H9 (cell line): ENCODE data around the gene FEZ2. TPM values are rescaled to one million over a fixed set of nuclear protein-coding genes. Genes with fewer than 3 reads are reported as not detected.

Experiments used
- DNase-seq: peaks from one replicate; pipeline ENCODE4 v3.0.0-alpha.2; 2017
- H2AFZ ChIP-seq: one replicate; pipeline ENCODE4 v1.6.1; 2013; ENCODE audit warnings: mild to moderate bottlenecking, low read length, control low read depth, moderate library complexity
- H2AK5ac ChIP-seq: 2 replicates; pipeline ENCODE4 v1.6.1; 2013; ENCODE audit warnings: low read length, control low read depth, mixed read lengths; ENCODE audit not compliant: insufficient read length
- H2BK120ac ChIP-seq: one replicate; pipeline ENCODE4 v1.6.1; 2013; ENCODE audit warnings: low read depth, mild to moderate bottlenecking, low read length, control low read depth, inconsistent platforms; ENCODE audit not compliant: poor library complexity, severe bottlenecking
- H2BK12ac ChIP-seq: 2 replicates; pipeline ENCODE4 v1.6.1; 2013; ENCODE audit warnings: low read length, control low read depth, mixed read lengths, low read depth; ENCODE audit not compliant: insufficient read length
- H2BK15ac ChIP-seq: 2 replicates; pipeline ENCODE4 v1.6.1; 2013; ENCODE audit warnings: low read depth, low read length, control low read depth
- H2BK20ac ChIP-seq: one replicate; pipeline ENCODE4 v1.6.1; 2013; ENCODE audit warnings: low read depth, mild to moderate bottlenecking, low read length, control low read depth, inconsistent platforms; ENCODE audit not compliant: poor library complexity, severe bottlenecking
- H2BK5ac ChIP-seq: 2 replicates; pipeline ENCODE4 v1.6.1; 2013; ENCODE audit warnings: low read length, control low read depth, mixed read lengths; ENCODE audit not compliant: insufficient read length
- H3K14ac ChIP-seq: 2 replicates; pipeline ENCODE4 v1.6.1; 2013; ENCODE audit warnings: low read length, control low read depth; ENCODE audit not compliant: insufficient read depth
- H3K18ac ChIP-seq: 2 replicates; pipeline ENCODE4 v1.6.1; 2013; ENCODE audit warnings: low read depth, mild to moderate bottlenecking, mixed read lengths, low read length, control low read depth; ENCODE audit not compliant: insufficient read length
- H3K23ac ChIP-seq: 2 replicates; pipeline ENCODE4 v1.6.1; 2013; ENCODE audit warnings: low read length, control low read depth, mixed read lengths, low read depth; ENCODE audit not compliant: insufficient read length
- H3K23me2 ChIP-seq: 2 replicates; pipeline ENCODE4 v1.6.1; 2013; ENCODE audit warnings: low read depth, mild to moderate bottlenecking, mixed read lengths, low read length, control low read depth; ENCODE audit not compliant: insufficient read length, poor library complexity, severe bottlenecking
- H3K27ac ChIP-seq: 2 replicates; pipeline ENCODE4 v1.5.1; 2013; ENCODE audit warnings: low read length, control low read depth, mixed read lengths, low read depth; ENCODE audit not compliant: insufficient read length
- H3K27me3 ChIP-seq: 2 replicates; pipeline ENCODE4 v1.6.1; 2013; ENCODE audit warnings: low read length, control low read depth, inconsistent platforms; ENCODE audit not compliant: insufficient read depth
- H3K4ac ChIP-seq: 2 replicates; pipeline ENCODE4 v1.6.1; 2013; ENCODE audit warnings: low read depth, mild to moderate bottlenecking, control low read depth, inconsistent platforms, low read length, moderate library complexity
- H3K4me1 ChIP-seq: 2 replicates; pipeline ENCODE4 v1.6.1; 2013; ENCODE audit warnings: low read length, control low read depth, inconsistent platforms; ENCODE audit not compliant: insufficient read depth
- H3K4me2 ChIP-seq: 2 replicates; pipeline ENCODE4 v1.6.1; 2013; ENCODE audit warnings: low read length, control low read depth, mixed read lengths; ENCODE audit not compliant: insufficient read length, insufficient read depth
- H3K56ac ChIP-seq: 2 replicates; pipeline ENCODE4 v1.6.1; 2013; ENCODE audit warnings: low read depth, mild to moderate bottlenecking, mixed read lengths, low read length, control low read depth; ENCODE audit not compliant: insufficient read length
- H3K79me1 ChIP-seq: 2 replicates; pipeline ENCODE4 v1.6.1; 2013; ENCODE audit warnings: low read depth, mild to moderate bottlenecking, moderate library complexity, low read length, control low read depth, inconsistent platforms; ENCODE audit not compliant: insufficient read depth, poor library complexity, severe bottlenecking
- H3K79me2 ChIP-seq: 2 replicates; pipeline ENCODE4 v1.6.1; 2013; ENCODE audit warnings: low read length, control low read depth, inconsistent platforms; ENCODE audit not compliant: insufficient read depth
- H3K9ac ChIP-seq: 2 replicates; pipeline ENCODE4 v1.6.1; 2013; ENCODE audit warnings: low read length, control low read depth, mixed read lengths; ENCODE audit not compliant: insufficient read length; ENCODE audit errors: extremely low read depth
- H3K9me3 ChIP-seq: one replicate; pipeline ENCODE4 v1.6.1; 2013; ENCODE audit warnings: low read depth, low read length, inconsistent platforms; ENCODE audit not compliant: control insufficient read depth
- H3T11ph ChIP-seq: one replicate; pipeline ENCODE4 v1.6.1; 2013; ENCODE audit warnings: mild to moderate bottlenecking, low read length, control low read depth, inconsistent platforms
- H4K20me1 ChIP-seq: one replicate; pipeline ENCODE4 v1.6.1; 2013; ENCODE audit not compliant: control insufficient read depth, insufficient read length, insufficient read depth
- H4K5ac ChIP-seq: 2 replicates; pipeline ENCODE4 v1.6.1; 2013; ENCODE audit warnings: low read depth, mild to moderate bottlenecking, mixed read lengths, low read length, control low read depth; ENCODE audit not compliant: insufficient read length
- H4K8ac ChIP-seq: replicated peaks from 2 replicates; pipeline ENCODE4 v1.6.1; 2013; ENCODE audit warnings: low read length, control low read depth, mixed read lengths, low read depth; ENCODE audit not compliant: insufficient read length
- H4K91ac ChIP-seq: 2 replicates; pipeline ENCODE4 v1.6.1; 2013; ENCODE audit warnings: low read depth, mild to moderate bottlenecking, moderate library complexity, mixed read lengths, low read length, control low read depth; ENCODE audit not compliant: insufficient read length
- H3K27ac Mint-ChIP-seq, 3 experiments: 2 replicates in 2 of 3; 3 replicates in 1 of 3; pipeline ENCODE4 v1.8.0; 2020 to 2021; ENCODE audit warnings: mixed read lengths in 3 of 3, mild to moderate bottlenecking in 1 of 3, moderate library complexity in 1 of 3
- H3K27me3 Mint-ChIP-seq: 2 replicates; pipeline ENCODE4 v1.8.0; 2021; ENCODE audit warnings: low read depth, mild to moderate bottlenecking, moderate library complexity, mixed read lengths
- H3K36me3 Mint-ChIP-seq, 3 experiments: 2 replicates in 2 of 3; 3 replicates in 1 of 3; pipeline ENCODE4 v1.8.0; 2020 to 2021; ENCODE audit warnings: low read depth in 3 of 3, mixed read lengths in 3 of 3; ENCODE audit not compliant: insufficient read depth in 1 of 3
- H3K4me1 Mint-ChIP-seq, 2 experiments: 2 replicates each; pipeline ENCODE4 v1.8.0; 2020; ENCODE audit warnings: mixed read lengths in 2 of 2
- H3K4me3 Mint-ChIP-seq, 2 experiments: 2 replicates in 1 of 2; 3 replicates in 1 of 2; pipeline ENCODE4 v1.8.0; 2020 to 2021; ENCODE audit warnings: mild to moderate bottlenecking in 2 of 2, mixed read lengths in 2 of 2, moderate library complexity in 1 of 2
- H3K9me3 Mint-ChIP-seq, 2 experiments: 2 replicates in 1 of 2; 3 replicates in 1 of 2; pipeline ENCODE4 v1.8.0; 2020; ENCODE audit warnings: mild to moderate bottlenecking in 2 of 2, mixed read lengths in 2 of 2, moderate library complexity in 1 of 2
- WGBS: extraction: QIAGEN DNeasy Blood & Tissue Kit; methylation state at CpG from one replicate; pipeline ENCODE4 v1.1.7; 2013; ENCODE audit warnings: missing lambda C conversion rate, low lambda C conversion rate, mixed read lengths; ENCODE audit not compliant: insufficient read length; ENCODE audit errors: extremely low coverage; 5-methylcytosine and 5-hydroxymethylcytosine counted together
- total RNA-seq: library from RNA; stranded (reverse); gene quantifications from 2 replicates; pipeline ENCODE4 v1.2.1, GENCODE V29; 2021
- TF ChIP-seq, protein P1 (sequence below): fragments of 200-600 bp; sonication (generic); conservative IDR thresholded peaks from 3 replicates; pipeline ENCODE4 v1.8.0; 2021; ENCODE audit warnings: antibody characterized with exemption, mild to moderate bottlenecking

Gene FEZ2
- total RNA-seq, 1 experiment from 2014 or later = 27.7 TPM

DNA sequence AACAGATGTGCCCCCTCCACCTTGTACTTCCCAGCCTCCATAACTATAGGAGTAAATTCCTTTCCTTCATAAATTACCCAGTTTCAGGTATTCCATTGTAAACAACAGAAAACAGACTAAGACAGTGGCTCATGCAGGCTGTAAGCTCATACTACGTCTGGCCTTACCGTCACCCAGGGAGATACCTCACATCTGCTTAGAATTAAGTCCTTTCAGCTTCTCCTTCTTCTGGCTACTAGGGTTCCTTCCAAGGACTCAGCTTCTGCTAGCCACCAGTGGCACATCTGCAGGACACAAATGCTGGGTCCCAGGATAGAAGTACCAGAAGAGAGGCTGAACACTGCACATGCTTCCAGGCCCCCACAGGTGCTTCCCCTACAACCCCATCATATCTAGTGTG is 22.4 kb upstream of the FEZ2 start:
- Histone ChIP-seq H2BK12ac (no peak overlapping the region), H4K91ac (no peak overlapping the region), H3K9me3 (peaks cover 4% of the 10 kb centered on the region), H3K56ac (no peak overlapping the region), H2BK5ac (no peak overlapping the region), H3K4me2 (no peak overlapping the region), H3K4ac (no peak overlapping the region), H3K18ac (no peak overlapping the region), H3K4me1 (peaks cover 5% of the 10 kb centered on the region), H2BK20ac (no peak overlapping the region), H2BK15ac (no peak overlapping the region), H2AFZ (no peak overlapping the region), H2BK120ac (no peak overlapping the region), H3K23ac (no peak overlapping the region), H3K23me2 (no peaks in the 10 kb centered on the region), H3K27me3 (no peaks in the 10 kb centered on the region), H4K20me1 (no peaks in the 10 kb centered on the region), H3K9ac (no peak overlapping the region), H3K27ac (no peak overlapping the region), H3K14ac (no peak overlapping the region), H3T11ph (no peak overlapping the region), H3K79me2 (no peaks in the 10 kb centered on the region), H3K79me1 (no peaks in the 10 kb centered on the region), H4K5ac (no peak overlapping the region), H2AK5ac (no peak overlapping the region), H4K8ac (no peak overlapping the region)
- no peak for DNase-seq
- TF ChIP-seq, protein P1, sequence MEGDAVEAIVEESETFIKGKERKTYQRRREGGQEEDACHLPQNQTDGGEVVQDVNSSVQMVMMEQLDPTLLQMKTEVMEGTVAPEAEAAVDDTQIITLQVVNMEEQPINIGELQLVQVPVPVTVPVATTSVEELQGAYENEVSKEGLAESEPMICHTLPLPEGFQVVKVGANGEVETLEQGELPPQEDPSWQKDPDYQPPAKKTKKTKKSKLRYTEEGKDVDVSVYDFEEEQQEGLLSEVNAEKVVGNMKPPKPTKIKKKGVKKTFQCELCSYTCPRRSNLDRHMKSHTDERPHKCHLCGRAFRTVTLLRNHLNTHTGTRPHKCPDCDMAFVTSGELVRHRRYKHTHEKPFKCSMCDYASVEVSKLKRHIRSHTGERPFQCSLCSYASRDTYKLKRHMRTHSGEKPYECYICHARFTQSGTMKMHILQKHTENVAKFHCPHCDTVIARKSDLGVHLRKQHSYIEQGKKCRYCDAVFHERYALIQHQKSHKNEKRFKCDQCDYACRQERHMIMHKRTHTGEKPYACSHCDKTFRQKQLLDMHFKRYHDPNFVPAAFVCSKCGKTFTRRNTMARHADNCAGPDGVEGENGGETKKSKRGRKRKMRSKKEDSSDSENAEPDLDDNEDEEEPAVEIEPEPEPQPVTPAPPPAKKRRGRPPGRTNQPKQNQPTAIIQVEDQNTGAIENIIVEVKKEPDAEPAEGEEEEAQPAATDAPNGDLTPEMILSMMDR = no peak
- WGBS = no CpG with 5 or more reads among the region's 2 CpGs
- H3K27me3 Mint-ChIP-seq = peaks cover 1% of the 10 kb centered on the region; the same call in 1 of the 2 replicates
- no peak overlapping the region for H3K4me3 Mint-ChIP-seq
- peaks cover 4 to 5% (median 4%) of the 10 kb centered on the region in 3 experiments; a peak in 5 of 7 replicates for H3K36me3 Mint-ChIP-seq
- H3K9me3 Mint-ChIP-seq = peaks cover 8 to 11% of the 10 kb centered on the region in 2 experiments
- H3K27ac Mint-ChIP-seq = peak overlapping the region in 1 of 3 experiments; percentile 65; a peak in 1 of 7 replicates
- peaks cover 35 to 40% of the 10 kb centered on the region in 2 experiments for H3K4me1 Mint-ChIP-seq
